Mucosa of descending colon (tissue), 3 donors: ENCODE data around the gene NMNAT3. TPM values are rescaled to one million over a fixed set of nuclear protein-coding genes. Genes with fewer than 3 reads are reported as not detected.

Experiments
- ATAC-seq: fragments of 200-7000 bp; cut with Tn5 transposase; one replicate; pipeline ENCODE4 v1.9.1; 2020; ENCODE audit warnings: mild to moderate bottlenecking, moderate library complexity
- DNase-seq, 3 donors: peaks; one replicate each; pipeline ENCODE4 v3.0.0-alpha.2; 2020
- H3K36me3 ChIP-seq: fragments of 200-600 bp; one replicate; pipeline ENCODE4 v1.8.0; 2021; ENCODE audit warnings: low read depth, mild to moderate bottlenecking
- H3K4me1 ChIP-seq: fragments of 200-600 bp; one replicate; pipeline ENCODE4 v1.8.0; 2021; ENCODE audit warnings: low read depth, mild to moderate bottlenecking
- H3K4me3 ChIP-seq: fragments of 200-600 bp; one replicate; pipeline ENCODE4 v1.8.0; 2021; ENCODE audit warnings: mild to moderate bottlenecking
- H3K9me3 ChIP-seq: fragments of 200-600 bp; one replicate; pipeline ENCODE4 v1.8.0; 2021; ENCODE audit warnings: mild to moderate bottlenecking
- intact Hi-C, 2 donors: fragments of 100-400 bp; cut with DNase I in 1 of 2; cut with micrococcal nuclease in 1 of 2; formaldehyde crosslinking; loops; one replicate each; pipeline versions ENCODE4 v1.11.0 to v1.11.1; 2022; cut with DNase I, micrococcal nuclease
- total RNA-seq, 3 donors: library from RNA; stranded (reverse); fragmentation: NEBNext Ultra II Directional in 2 of 3; extraction: Animal tissue kit (Norgen Biotek cat#: 25700) in 2 of 3; gene quantifications; one replicate each; pipeline versions ENCODE4 v1.2.1 to v1.2.4, GENCODE V29; 2021 to 2023
- TF ChIP-seq, protein P1 (sequence below): fragments of 200-600 bp; IDR thresholded peaks from one replicate; pipeline ENCODE4 v1.8.0; 2022; ENCODE audit warnings: antibody characterized with exemption, mild to moderate bottlenecking
- donor health status: DM: no; HTN: no; CAD: no; lungs with moderate emphysema.
- donor health status: DM: no; HTN: no; CAD: no.
- donor health status: DM: no; HTN: yes; CAD: no.

The NMNAT3 gene
- total RNA-seq, 3 donors from 2014 or later = 7.9 to 11.9 (median 10.7) TPM

DNA sequence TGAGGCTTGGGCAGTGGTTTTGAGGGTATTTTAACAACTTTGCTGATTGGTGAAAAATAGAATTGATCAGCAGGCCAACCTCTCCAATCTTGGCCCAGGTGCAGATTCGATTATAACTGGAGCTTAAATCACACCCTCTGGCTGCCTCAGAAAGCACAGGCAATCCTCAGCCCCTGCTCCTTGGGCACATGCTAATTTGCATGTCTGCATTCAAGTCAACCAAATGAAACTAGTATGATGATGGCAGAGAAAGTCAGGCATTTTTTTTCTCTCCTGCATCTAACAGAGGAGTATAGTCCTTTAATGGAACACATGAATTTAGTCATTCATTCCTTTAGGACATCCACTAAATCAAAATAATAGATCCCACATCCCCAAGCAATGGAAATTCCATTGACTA lies 16.8 kb upstream of the NMNAT3 start:
- H3K4me1 ChIP-seq = no peaks in the 10 kb centered on the region
- intact Hi-C loops = no loop called here
- no peaks in the 10 kb centered on the region for H3K9me3 ChIP-seq
- TF ChIP-seq, protein P1, sequence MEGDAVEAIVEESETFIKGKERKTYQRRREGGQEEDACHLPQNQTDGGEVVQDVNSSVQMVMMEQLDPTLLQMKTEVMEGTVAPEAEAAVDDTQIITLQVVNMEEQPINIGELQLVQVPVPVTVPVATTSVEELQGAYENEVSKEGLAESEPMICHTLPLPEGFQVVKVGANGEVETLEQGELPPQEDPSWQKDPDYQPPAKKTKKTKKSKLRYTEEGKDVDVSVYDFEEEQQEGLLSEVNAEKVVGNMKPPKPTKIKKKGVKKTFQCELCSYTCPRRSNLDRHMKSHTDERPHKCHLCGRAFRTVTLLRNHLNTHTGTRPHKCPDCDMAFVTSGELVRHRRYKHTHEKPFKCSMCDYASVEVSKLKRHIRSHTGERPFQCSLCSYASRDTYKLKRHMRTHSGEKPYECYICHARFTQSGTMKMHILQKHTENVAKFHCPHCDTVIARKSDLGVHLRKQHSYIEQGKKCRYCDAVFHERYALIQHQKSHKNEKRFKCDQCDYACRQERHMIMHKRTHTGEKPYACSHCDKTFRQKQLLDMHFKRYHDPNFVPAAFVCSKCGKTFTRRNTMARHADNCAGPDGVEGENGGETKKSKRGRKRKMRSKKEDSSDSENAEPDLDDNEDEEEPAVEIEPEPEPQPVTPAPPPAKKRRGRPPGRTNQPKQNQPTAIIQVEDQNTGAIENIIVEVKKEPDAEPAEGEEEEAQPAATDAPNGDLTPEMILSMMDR = no peak
- no peak overlapping the region for H3K4me3 ChIP-seq
- no peak for ATAC-seq
- DNase-seq = no peak
- H3K36me3 ChIP-seq = no peaks in the 10 kb centered on the region

DNA sequence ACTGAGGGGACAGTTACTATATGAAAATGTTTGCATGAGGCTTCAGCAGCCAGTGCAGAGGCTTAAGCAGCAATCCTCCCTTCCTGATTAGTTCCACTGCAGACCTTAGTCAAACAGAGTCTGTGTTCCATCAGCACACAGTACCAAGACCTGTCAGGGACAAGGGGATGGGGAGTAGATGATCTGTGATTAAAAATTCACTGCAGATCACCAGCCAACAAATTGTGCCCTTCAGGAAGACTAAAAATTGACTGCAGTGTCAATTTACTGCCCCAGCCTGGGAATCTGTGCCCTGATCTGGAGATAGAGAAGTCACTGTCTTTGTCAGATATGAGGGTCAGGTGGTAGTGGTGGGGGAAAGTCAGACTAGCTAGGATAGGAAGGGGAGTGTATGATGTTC lies 13.8 kb upstream of the NMNAT3 start:
- DNase-seq = no peak
- no peak for ATAC-seq
- Histone ChIP-seq H3K4me1 (no peaks in the 10 kb centered on the region), H3K36me3 (no peaks in the 10 kb centered on the region), H3K4me3 (no peak overlapping the region), H3K9me3 (no peaks in the 10 kb centered on the region)
- TF ChIP-seq, protein P1 = no peak
- intact Hi-C loops = no loop called here

DNA sequence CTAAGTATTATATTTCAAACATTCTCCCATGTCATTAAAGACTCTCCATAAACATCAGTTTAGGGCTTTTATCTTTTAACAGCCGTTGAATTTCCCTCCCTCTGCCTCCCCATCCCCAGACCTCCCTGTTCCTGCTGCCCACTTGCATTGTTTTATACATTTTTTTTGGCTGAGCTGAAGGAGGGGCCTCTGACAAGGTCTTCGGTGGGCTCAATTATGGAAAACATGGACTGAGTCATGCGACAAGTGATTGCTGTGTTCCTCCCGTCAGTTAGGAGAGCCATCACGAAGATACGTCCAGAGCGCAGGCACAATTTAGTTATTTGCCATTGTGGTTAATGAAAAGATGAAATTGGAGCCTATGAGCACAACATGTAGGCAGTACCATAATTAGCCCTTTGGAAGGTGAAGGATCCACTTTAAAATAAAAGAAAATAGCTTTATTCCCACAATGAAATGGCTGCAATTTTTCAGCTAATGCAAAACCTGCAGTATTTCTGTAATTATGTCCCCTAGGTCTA lies 12.0 kb upstream of the NMNAT3 start:
- no peak for ATAC-seq
- TF ChIP-seq, protein P1 = no peak
- Histone ChIP-seq H3K36me3 (no peaks in the 10 kb centered on the region), H3K4me3 (no peak overlapping the region), H3K4me1 (no peaks in the 10 kb centered on the region), H3K9me3 (no peaks in the 10 kb centered on the region)
- intact Hi-C loops = no loop called here
- DNase-seq = no peak

DNA sequence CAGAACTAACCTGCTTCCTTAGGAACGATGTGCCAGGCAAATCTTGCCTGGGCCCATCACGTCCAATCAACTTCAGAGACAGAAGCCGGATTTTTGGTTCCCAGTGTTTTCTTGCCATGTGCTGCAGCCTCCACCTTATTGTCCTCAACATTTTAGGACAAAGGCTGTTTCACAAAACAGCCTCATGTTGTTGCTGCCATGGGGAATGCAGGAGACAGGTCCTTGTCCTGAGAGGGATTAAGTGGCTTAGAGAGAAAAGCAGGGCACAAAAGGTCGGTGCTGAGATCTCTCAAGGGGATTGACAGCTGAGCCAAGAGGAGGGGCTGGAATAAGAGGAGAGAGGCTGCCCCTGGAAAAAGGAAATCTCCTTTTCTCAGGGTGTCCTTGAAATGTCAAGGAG lies 11.3 kb upstream of the NMNAT3 start:
- intact Hi-C loops = no loop called here
- H3K9me3 ChIP-seq = no peaks in the 10 kb centered on the region
- H3K36me3 ChIP-seq = no peaks in the 10 kb centered on the region
- TF ChIP-seq, protein P1 = no peak
- no peaks in the 10 kb centered on the region for H3K4me1 ChIP-seq
- ATAC-seq (no peak), DNase-seq (no peak)
- H3K4me3 ChIP-seq = no peak overlapping the region

DNA sequence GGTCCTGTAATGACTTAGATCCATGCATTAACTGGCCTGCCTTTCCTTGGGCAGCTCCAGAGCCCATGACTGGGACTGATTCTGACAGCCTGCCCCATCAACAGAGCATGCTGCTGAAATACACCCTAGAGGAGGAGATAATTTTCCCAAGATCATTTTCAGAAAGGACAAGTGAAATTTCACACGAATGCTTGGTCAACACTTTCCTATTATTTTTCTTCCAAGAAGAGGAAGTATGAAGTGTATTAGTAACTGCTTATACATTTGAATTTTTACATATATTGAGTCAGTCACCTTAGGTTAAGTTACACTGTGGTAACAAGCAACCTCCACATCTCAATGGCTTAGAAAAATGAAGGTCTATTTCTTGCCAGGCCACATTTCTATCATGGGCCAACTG lies 9.7 kb upstream of the NMNAT3 start:
- TF ChIP-seq, protein P1 = no peak
- Histone ChIP-seq H3K36me3 (no peaks in the 10 kb centered on the region), H3K9me3 (no peaks in the 10 kb centered on the region), H3K4me1 (no peaks in the 10 kb centered on the region), H3K4me3 (no peak overlapping the region)
- no peak for DNase-seq
- intact Hi-C loops = no loop called here
- ATAC-seq = no peak

DNA sequence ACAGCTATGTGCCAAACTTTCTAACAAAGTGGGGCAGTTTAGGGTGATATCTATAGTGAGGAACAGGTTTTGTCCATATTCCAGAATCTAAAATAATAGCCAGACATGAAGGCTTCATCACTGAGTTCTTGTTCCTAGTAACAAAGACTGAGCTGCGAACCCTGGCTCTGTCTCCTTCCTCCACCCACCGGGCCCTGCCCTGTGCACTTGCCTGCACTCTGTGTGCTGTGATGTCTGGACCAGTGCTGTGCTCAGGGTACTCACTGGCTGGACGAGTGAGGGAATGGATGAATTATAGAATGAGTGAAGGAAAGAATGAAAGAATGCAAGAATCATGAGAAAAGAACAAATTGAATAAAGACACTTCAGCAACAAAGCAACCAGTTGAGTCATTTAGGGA lies 8.9 kb upstream of the NMNAT3 start:
- H3K36me3 ChIP-seq = no peaks in the 10 kb centered on the region
- no peaks in the 10 kb centered on the region for H3K4me1 ChIP-seq
- ATAC-seq = no peak
- H3K4me3 ChIP-seq = no peak overlapping the region
- TF ChIP-seq, protein P1 = no peak
- intact Hi-C loops = no loop called here
- H3K9me3 ChIP-seq = no peaks in the 10 kb centered on the region
- no peak for DNase-seq
